GM19455 (cell line): ENCODE measurements around the gene NPAS2.

Experiments
- ATAC-seq: cut with Tn5 transposase; IDR thresholded peaks from one replicate; pipeline ENCODE4 v1.9.1; 2021; ENCODE audit not compliant: unreplicated experiment

The NPAS2 gene

DNA sequence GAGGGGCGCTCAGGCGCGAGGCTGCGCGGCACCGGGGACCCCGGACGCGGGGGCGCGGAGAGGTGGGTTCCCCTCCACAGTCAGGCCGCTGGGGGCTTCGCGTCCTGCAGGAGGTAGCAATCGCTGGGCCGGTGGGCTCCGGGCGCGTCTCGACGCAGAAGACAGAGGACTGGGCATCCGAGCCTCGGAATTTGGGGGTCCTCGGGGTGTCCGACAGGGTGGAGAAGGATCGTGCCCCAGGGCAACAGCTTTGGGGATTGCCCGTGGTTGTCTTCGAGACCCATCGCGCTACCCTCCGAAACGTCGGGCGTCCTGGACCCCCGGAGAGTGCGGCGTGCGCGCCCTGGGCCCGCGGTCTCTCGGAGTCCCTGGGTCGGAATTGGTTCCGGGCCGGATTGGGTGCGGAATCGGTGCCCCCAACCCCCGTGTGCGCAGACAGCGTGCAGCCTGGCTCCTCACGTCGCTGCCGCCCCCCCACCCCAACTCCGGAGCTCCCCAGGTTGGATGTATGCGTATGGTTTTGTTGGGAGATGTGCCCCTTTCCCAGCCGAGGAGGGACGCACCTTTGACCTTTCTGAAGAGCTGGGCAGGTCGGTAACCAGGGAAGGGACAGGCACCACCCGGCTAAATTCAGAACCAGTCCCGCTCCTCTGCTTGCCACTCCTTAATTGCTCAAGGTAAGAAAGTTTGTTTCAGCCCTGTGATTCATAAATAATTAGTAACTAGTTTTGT is 750 bp downstream of the NPAS2 start:
- ATAC-seq, result no peak

GRCh38 chr2:100821255-100821910 is 1.4 kb downstream of the NPAS2 start:
- ATAC-seq, result no peak

DNA sequence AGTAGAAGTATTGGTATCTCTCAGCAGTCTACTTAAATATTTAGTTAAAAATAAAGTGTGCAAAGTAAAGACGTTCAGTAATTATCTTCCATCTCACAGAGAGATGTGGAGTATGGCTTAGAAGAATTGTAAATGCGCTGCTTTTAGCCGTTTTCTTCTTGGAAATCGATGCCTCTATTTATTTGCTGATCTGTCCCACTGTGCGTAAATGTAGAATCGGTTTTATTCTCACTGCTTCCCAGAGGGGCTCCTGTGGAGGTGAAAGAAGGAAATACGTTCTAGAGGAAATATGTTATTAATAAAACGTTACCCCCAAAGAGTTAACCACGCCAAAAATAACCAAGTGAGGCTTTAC is 1.9 kb downstream of the NPAS2 start:
- ATAC-seq, result no peak

DNA sequence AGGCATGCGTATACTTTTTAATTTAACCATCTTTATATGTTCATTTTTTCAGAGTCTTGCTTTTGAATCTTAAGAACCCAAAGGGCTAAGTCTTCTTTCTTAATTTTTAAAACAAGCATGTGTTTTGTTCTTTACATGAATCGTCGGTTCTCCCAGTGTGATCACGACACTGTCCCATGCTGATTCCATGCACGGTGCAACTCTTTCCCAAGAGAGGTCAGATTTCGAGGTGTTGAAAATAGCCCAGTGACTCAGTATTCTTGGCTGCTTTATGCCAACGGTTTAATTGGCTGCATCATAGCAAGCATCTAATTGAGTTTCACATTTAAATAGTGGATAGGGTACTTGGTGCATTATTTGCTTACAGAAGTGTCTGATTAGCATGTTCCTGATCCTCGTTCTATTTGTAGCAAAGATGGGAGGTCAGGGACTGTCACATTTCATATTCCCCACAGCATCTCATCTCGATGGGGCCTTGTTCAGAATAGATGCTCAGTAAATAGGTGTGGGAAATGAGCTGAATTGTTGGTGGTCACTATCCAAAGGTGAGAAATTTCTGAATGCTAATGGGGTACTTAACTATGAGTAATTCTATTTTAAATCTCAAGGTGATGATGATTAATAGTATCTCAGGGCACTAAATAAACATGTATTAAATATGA is 2.8 kb downstream of the NPAS2 start:
- no peak for ATAC-seq

DNA sequence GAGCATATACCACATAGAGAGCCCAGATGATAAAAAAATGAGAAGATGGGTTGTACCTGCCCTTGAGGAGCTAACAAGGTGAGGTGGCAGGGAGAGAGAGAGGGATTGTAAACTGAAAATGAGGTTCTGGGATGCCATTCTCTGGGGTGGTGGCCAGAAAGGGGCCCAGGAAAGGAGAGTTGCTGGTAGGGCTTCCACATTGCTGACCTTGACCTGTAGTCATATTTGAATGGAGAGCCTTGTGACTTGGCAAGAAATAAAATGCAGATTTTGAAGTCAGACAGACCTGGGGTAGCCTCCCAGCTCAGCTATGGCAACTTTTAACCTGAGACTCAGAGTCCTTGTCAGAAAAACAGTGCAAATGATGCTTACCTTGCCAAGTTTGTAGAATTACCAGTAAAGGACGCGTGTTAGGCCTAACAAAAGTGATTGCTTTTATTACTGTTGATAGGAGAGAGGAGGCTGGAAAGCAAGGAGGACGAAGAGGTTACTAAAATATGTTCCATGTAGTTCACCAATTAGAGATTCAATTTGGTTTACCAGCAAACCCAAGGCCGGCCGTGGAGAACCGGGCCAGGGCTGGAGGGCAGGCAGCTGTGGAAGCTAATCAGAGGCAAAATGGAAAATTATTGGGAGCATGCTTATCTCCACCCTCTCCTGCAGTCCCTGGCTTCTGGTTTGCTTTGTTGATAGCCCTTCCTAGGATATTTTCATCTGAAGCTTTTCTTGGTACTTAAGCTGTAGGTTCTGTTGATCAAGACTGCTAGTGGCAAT is 3.9 kb downstream of the NPAS2 start:
- ATAC-seq, result no peak

- no peak for ATAC-seq
These were observed 4.9 kb downstream of the NPAS2 start for GRCh38 chr2:100824842-100825241.

DNA sequence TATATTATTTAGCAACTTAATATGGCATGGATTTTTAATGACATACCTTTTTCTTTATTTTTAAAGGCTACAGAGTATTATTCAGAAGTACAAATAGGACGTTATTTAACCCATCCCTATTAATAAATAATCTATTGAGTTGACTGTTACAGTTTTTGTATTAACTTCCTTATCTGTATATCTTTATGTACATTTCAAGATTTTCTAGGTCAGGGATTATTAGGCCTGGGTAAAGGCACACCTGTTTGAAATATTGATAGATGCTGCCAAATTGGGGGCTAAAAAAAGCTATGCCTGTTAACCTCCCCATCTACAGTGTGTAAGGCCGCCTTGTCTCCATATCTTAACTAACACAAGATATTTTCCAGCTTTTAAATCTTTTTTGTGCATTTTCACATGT is 6.6 kb downstream of the NPAS2 start:
- no peak for ATAC-seq

GRCh38 chr2:100831158-100831750 is 11.3 kb downstream of the NPAS2 start:
- no peak for ATAC-seq

- ATAC-seq, result no peak
These were observed 11.9 kb downstream of the NPAS2 start for GRCh38 chr2:100831831-100832230.

DNA sequence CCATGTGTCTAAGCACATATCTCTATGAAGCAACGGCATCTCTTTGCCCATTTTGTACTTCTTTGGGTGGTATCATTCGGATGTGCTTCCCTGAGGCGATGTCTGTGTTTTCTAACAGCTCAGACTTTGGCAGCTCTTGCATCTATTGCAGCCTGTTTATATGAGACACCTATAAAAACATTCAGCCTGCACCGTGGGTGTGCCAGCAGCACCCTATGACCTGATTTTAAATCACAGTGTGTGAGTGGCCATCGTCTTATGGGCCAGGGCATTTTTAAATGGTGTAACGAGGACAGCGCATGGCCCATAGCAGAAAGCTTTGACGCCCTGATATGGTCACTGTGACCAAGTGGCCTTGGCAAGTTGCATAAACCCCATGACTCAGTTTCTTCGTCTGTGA is 12.9 kb downstream of the NPAS2 start:
- no peak for ATAC-seq

DNA sequence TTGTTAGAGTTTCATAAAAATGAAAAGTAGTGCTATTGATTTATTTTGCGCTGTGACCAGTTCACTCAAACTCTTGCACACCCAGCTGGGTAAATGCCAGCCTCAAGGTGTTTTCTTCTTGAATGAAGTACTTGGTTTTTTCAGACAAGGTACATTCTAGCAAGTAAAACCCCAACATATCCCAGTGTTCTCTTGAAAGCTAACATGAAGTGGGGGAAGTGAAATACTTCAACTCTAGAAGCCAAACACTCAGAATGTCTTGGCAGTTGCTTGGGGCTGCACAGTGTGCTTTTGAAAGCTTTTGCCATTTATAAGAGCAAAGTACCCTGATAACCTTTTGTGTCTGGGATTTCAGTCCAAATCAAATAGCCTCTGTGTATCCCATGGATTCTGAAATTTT is 13.4 kb downstream of the NPAS2 start:
- no peak for ATAC-seq

GRCh38 chr2:100834221-100834620 is 14.3 kb downstream of the NPAS2 start:
- ATAC-seq, result no peak

DNA sequence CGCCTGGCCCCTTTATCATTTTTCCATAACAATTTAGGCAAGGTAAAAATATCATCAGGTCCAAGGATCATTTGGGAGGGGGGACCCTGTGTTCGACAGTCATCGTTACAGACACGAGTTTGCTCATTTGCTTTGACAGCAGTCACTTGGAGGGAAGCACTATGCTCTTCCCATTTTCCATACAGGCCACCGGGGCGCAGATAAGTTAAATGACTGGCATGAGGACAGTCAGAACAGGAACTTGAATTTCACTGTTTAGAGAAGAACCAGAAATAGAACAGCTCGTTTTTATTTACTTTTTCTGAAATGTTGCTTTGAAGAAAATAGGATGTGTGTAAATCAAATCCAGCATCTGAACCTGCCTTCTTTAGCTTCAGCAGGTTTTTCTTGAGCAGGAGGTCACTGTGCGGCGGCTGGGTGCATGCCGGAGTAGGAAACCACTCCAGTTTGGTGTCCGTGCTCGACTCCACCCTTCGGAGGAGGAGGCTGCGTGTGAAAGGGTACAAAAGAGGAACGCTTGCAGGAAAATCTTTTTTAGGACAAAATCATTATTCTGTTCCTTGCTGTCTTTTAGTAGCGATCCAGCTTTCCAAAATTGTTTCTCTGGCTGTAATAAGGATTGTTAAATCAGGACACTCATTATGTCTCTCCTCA is 15.2 kb downstream of the NPAS2 start:
- no peak for ATAC-seq

DNA sequence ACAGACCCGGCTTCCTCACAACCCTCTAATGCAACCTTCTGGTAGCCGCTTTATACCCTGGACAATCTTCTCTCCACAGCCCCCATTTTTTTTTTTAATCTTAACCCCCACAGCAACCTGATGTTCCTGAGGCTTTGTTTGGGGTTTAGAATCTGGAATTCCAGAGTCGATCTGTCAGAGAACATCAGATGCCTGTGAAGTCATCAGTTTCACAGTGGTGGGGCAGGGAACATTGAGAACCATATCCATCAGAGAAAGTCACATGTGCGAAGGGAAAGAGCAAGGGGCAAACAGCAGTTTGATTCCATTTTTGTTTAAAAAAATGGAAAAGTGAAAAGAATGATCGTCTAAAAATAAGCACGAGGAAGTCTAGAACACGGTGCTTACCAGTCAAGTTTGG is 20.6 kb downstream of the NPAS2 start:
- no peak for ATAC-seq

DNA sequence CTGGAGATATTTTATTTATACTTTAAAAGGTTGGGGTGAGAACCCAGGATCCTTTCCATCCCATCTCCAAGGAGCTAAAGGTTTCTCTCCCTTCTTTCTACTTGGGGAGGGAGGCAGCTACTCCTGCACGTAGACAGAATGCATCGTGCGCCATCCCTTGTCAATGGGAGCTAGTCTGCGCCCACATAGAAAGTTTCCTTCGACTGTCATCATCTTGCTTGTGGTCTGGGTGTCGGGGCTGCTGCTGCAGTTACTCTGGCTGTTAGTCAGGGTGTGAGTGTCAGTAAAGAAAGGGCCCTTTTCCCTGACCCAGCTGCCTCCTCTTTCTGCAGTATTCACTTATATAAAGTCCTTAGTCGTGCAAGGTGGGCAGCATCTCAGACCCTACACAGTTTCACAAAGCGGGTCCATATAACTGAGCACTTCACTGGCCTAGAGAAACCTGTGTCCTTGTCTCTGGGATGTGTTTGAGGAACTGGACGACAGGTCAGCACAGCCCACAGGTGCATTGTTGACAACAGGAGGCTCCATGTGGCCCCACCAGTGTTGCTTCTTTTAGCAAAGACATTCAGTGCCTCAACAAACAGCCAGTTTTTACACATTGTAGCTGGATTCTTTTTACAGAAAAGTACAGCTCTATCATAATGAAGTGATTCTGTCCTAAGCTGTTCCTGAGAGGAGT is 22.4 kb downstream of the NPAS2 start:
- no peak for ATAC-seq

DNA sequence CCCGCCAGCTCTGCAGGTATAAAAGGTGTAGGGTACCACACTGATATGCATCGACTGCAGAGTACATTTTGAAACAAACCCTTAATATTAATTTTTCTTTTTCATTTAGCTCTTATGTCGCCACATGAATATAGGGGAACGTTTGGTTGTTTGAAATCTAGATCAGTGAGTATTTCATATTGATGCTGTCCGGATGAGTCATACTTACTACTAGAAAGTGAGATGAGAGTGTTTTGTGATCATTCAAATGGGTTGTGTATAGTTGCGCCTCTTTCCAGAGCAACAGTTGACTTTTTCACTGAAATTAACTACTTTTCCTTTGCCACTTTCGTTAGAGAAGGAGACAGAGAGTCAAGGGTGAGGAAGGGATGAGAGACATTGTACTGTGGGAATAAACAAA is 24.6 kb downstream of the NPAS2 start:
- no peak for ATAC-seq

- no peak for ATAC-seq
These were observed 25.4 kb downstream of the NPAS2 start for GRCh38 chr2:100845141-100845991.

DNA sequence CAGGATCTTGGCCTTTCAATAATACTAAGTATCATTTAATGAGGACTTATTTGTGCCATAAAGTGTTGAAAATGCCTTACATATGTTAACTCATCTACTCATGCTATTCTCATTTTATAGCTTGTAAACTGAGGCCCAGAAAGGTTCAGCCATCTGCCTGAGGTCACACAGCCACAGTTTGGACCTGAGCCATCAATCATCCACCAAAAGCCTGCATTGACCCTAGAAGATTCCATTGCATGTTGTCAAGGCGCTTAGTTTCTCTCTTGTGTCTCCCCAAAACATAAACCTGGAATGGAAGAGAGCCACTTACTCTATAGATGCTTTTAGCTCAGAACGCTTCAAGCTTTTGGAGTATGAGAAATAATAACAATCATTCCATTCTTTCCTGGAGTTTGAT is 26.8 kb downstream of the NPAS2 start:
- no peak for ATAC-seq

DNA sequence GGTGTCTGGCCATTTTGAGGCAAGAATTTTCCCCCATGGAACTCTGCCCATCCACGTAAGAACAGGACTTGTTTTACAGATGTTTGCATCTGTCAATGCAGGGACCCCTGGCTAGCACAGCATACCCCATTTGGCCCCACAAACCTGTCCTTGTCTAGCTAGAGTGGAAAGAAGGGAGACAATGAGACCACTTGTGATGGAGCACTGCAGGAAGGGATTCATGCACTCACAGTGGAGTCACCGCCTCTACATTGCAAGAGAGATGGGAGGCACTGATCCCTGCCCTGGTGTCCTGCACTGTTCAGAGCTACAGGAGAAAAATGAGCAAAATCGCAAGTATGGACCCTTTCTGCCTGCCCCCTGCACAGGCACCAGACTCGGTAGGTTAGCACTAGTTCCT is 32.5 kb downstream of the NPAS2 start:
- no peak for ATAC-seq
